HepG2 (cell line): Measurements from ENCODE around the gene TRIM37. TPM values are rescaled to one million over a fixed set of nuclear protein-coding genes. Genes with fewer than 3 reads are reported as not detected.

Source experiments
- microRNA counts: library from miRNA; unstranded; fragments of <30 nt; microRNA quantifications from one replicate; lab custom pipeline; 2015
- microRNA-seq: library from miRNA; unstranded; fragments of <30 nt; microRNA quantifications from one replicate; pipeline ENCODE4, GENCODE V29; 2020
- polyA plus RNA-seq, 8 experiments: library from polyadenylated mRNA; depleted of rRNA in 3 of 8; stranded (reverse) in 7 of 8; unstranded in 1 of 8; fragments of >200 nt; fragmentation: Illumina TruSeq in 4 of 8; extraction: Trizol in 4 of 8; gene quantifications; 2 replicates each; pipeline versions ENCODE4 v1.2.1 to v1.2.3, GENCODE V29; 2011 to 2016; ENCODE audit warnings: low read depth in 4 of 8, missing spikeins in 1 of 8, mixed read lengths in 1 of 8; ENCODE audit not compliant: insufficient read depth in 1 of 8
- small RNA-seq, 3 experiments: library from RNA; depleted of rRNA; stranded (forward); fragments of <200 nt; gene quantifications; one replicate each; pipeline ENCODE3, GENCODE V24; 2012; ENCODE audit warnings: low read depth in 2 of 3, low replicate concordance in 1 of 3; ENCODE audit not compliant: insufficient read length in 3 of 3, insufficient read depth in 2 of 3
- total RNA-seq, 5 experiments: library from RNA; depleted of rRNA; stranded (reverse); fragments of >200 nt; fragmentation: Illumina TruSeq; extraction: Trizol; gene quantifications; 2 replicates each; pipeline ENCODE4 v1.2.3, GENCODE V29; 2016; ENCODE audit warnings: low read depth in 1 of 5

Gene TRIM37
- total and polyA plus RNA-seq, 2 of the 13 experiments (the other 11 are each of a cell fraction or from before 2014, with no cell fraction given), result 12.4 to 39.1 TPM

MicroRNAs encoded within 50 kb of the gene (microRNA counts, 767-probe panel; counts per million panel counts)
- microRNA hsa-miR-301a-3p (lab: Ali Mortazavi, UCI) (not detected), microRNA hsa-miR-454-3p (lab: Ali Mortazavi, UCI) (not detected)

Small RNAs within 50 kb of the gene (microRNA-seq; reads per million reads assigned to microRNA genes)
- gene MIR301A (333 reads per million, percentile 82 among the genes with 10 or more reads in this experiment), gene MIR454 (1,936 reads per million, percentile 93 among the genes with 10 or more reads in this experiment)

Small RNAs within 50 kb of the gene (small RNA-seq; reads per million reads assigned to genes)
- gene MIR301A (122 to 25,477 (median 7,063) reads per million in 3 experiments), gene MIR454 (7.5 to 1,331 (median 492) reads per million in 3 experiments), gene RN7SL716P (0 reads per million in 3 experiments), gene RNU2-58P (0 reads per million in 3 experiments)

Other genes with a start within 250 kb of the TRIM37 start
- 91.8 and 148 TPM in 2 replicates for gene SKA2, start 48.3 kb upstream of the TRIM37 start, total RNA-seq (2016; rRNA removed; fragmentation: Illumina TruSeq; extraction: Trizol)
- gene SKA2, start 48.3 kb upstream of the TRIM37 start, polyA plus RNA-seq (2011; rRNA removed), result 13.4 and 18.6 TPM in 2 replicates
- gene PRR11, start 48.9 kb upstream of the TRIM37 start, total RNA-seq (2016; rRNA removed; fragmentation: Illumina TruSeq; extraction: Trizol), result 39.2 and 50.4 TPM in 2 replicates
- gene PRR11, start 48.9 kb upstream of the TRIM37 start, polyA plus RNA-seq (2011; rRNA removed), result 21.8 and 35.7 TPM in 2 replicates
- 28.9 and 31.9 TPM in 2 replicates for gene SMG8, start 103.2 kb upstream of the TRIM37 start, total RNA-seq (2016; rRNA removed; fragmentation: Illumina TruSeq; extraction: Trizol)
- 16.2 and 18.4 TPM in 2 replicates for gene SMG8, start 103.2 kb upstream of the TRIM37 start, polyA plus RNA-seq (2011; rRNA removed)
- 3.8 and 7.7 TPM in 2 replicates for gene GDPD1, start 113.6 kb upstream of the TRIM37 start, total RNA-seq (2016; rRNA removed; fragmentation: Illumina TruSeq; extraction: Trizol)
- 6.0 and 6.1 TPM in 2 replicates for gene GDPD1, start 113.6 kb upstream of the TRIM37 start, polyA plus RNA-seq (2011; rRNA removed)
- gene YPEL2, start 224.8 kb upstream of the TRIM37 start, total RNA-seq (2016; rRNA removed; fragmentation: Illumina TruSeq; extraction: Trizol), result 7.5 and 8.5 TPM in 2 replicates
- gene YPEL2, start 224.8 kb upstream of the TRIM37 start, polyA plus RNA-seq (2011; rRNA removed), result 18.2 and 21.1 TPM in 2 replicates